AG04450 (cell line): Measurements from ENCODE around the gene TATDN2. TPM values are rescaled to one million over a fixed set of nuclear protein-coding genes. Genes with fewer than 3 reads are reported as not detected.

Experiments used
- CTCF ChIA-PET: fragments of 300-600, 350-600 bp; formaldehyde crosslinking; extraction: SDS; loops from one replicate; lab custom pipeline; 2022; ENCODE audit warnings: antibody characterized with exemption, inconsistent platforms; lab: Charles Lee
- POLR2A ChIA-PET: fragments of 350-600 bp; formaldehyde crosslinking; extraction: SDS; loops from one replicate; lab custom pipeline; 2021; ENCODE audit warnings: antibody characterized with exemption, inconsistent platforms; lab: Yijun Ruan, JAX
- DNase-seq: peaks from one replicate; pipeline ENCODE4 v3.0.0-alpha.2; 2011; ENCODE audit warnings: low read depth, low spot score
- H3K27ac ChIP-seq: one replicate; pipeline ENCODE4 v1.5.1; 2012; ENCODE audit warnings: low read depth, low read length, control low read depth
- H3K27me3 ChIP-seq: one replicate; pipeline ENCODE4 v1.6.0; 2012; ENCODE audit warnings: low read length; ENCODE audit not compliant: control insufficient read depth, insufficient read depth
- H3K4me3 ChIP-seq: 2 replicates; pipeline ENCODE4 v1.5.1; 2011; ENCODE audit warnings: mild to moderate bottlenecking, low read depth, low read length, control low read depth
- H3K9me3 ChIP-seq: 2 replicates; pipeline ENCODE4 v1.5.1; 2012; ENCODE audit warnings: low read length; ENCODE audit not compliant: control insufficient read depth, insufficient read depth
- polyA plus RNA-seq: library from polyadenylated mRNA; depleted of rRNA; stranded (reverse); fragments of >200 nt; gene quantifications from 2 replicates; pipeline ENCODE4 v1.2.3, GENCODE V29; 2011
- TF ChIP-seq, protein P1 (sequence below): IDR thresholded peaks from 2 replicates; pipeline ENCODE4 v1.5.1; 2011; ENCODE audit warnings: low read depth, low read length, control low read depth, inconsistent platforms

Gene TATDN2
- polyA plus RNA-seq, 1 experiment: 17.7 TPM

DNA sequence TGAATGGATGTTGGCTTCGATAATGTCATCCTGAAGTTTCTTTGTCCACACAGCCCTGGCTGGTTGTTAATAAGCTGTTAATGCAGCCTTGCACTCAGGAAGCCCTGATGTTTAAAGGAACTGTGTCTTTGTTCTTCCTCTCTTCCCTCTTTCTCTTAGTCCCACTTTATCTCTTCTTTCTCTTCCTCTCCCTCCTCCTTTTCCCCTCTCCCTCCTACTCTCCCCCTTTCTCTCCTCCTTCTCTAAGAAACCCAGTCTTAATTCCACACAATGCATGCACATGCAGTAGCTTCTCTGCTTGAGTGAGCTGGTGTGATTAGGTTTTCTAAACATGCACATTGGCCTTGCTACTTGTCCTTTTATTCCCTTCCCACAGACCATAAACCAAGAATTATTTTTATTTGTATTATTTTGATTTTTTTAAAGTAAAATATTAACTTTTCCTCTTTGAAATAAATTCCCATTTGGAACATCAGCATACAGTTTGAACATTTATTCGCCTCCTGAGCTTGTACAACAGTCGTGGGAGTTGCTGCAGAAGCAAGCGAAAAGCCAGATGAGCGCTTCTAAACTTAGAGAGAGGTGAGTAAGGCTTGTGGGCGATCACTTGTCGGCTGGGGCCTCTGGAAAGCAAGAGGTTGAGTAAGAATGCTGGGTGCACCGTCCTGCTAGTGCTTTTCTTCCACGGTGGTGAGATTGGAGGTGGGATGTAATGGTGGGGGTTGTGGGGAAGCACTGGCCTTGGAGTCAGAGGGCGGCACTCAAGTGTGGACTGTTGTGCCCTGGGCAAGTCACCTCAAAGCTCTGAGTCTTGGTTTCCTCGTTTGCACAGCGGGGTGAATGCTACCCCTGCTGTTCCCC, 37.2 kb downstream of the TATDN2 start:
- H3K27ac ChIP-seq: no peak overlapping the region
- POLR2A ChIA-PET: no interaction called here
- CTCF ChIA-PET: interaction anchor here (1.1 to 2.3 kb wide), 6 partner anchors 12 to 354 kb away, joined by 3 to 16 read pairs (median 6); no protein-coding TSS in a partner anchor
- TF ChIP-seq, protein P1, sequence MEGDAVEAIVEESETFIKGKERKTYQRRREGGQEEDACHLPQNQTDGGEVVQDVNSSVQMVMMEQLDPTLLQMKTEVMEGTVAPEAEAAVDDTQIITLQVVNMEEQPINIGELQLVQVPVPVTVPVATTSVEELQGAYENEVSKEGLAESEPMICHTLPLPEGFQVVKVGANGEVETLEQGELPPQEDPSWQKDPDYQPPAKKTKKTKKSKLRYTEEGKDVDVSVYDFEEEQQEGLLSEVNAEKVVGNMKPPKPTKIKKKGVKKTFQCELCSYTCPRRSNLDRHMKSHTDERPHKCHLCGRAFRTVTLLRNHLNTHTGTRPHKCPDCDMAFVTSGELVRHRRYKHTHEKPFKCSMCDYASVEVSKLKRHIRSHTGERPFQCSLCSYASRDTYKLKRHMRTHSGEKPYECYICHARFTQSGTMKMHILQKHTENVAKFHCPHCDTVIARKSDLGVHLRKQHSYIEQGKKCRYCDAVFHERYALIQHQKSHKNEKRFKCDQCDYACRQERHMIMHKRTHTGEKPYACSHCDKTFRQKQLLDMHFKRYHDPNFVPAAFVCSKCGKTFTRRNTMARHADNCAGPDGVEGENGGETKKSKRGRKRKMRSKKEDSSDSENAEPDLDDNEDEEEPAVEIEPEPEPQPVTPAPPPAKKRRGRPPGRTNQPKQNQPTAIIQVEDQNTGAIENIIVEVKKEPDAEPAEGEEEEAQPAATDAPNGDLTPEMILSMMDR: no peak
- DNase-seq: no peak
- H3K9me3 ChIP-seq: no peaks in the 10 kb centered on the region
- no peak overlapping the region for H3K4me3 ChIP-seq
- H3K27me3 ChIP-seq: no peaks in the 10 kb centered on the region

DNA sequence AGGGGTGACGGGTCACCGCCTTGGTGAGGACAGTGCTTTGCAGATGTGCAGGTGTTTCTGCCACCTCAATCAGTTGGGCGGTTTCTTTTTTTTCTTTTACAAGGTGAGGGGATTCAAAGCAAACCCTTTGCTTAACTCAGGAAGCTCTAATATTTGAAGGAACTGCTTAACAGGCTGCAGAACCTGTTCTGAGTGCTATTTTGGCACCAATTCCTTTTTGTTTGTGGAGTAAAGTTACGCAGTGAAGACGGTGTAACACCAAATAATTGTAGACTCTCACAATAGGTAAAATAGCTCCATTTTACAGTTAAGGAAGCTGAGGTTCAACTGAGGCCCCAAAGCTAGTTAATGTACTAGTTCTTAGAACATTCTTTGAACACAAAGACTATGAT, 37.9 kb downstream of the TATDN2 start:
- POLR2A ChIA-PET: no interaction called here

DNA sequence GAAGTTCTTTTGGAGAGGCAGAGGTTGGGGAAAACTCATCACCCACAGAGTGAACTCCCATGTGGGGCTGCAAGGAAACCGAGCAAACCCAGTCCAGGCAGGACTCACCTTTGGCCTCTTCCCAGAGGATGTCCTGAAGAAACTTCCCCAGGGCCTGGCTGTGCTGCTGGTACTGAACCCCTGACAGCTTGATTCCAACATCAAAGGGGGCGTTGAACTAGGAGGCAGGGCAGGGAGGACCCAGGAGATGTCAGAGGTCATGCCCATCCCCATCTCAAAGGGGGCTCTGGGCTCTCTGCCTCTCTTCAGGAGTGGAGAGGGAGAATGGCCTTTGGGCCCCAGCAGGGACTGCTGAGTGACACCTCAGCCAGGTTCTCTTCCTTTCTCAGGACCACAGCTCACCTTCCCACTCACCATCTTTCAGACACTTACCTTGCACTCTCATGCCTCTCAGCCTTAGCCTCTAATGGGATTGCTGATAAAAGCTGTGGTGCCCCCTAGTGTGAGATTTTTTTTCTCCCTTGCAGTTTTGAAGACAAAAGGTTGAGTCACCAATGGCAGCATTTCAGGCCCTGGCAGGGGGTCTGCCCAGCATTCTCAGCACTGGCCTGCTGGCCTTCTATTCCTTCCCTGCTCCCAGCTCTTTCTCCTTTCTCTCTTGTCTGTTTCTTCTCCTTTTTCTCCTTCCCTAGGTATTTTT, 38.5 kb downstream of the TATDN2 start:
- ChIA-PET CTCF (interaction anchor here (0.6 to 2.3 kb wide), 11 partner anchors 9 to 1210 kb away, joined by 3 to 16 read pairs (median 5); no protein-coding TSS in a partner anchor), POLR2A (no interaction called here)
- no peak overlapping the region for H3K4me3 ChIP-seq
- no peak overlapping the region for H3K27ac ChIP-seq
- no peaks in the 10 kb centered on the region for H3K9me3 ChIP-seq
- TF ChIP-seq, protein P1: peak; percentile 57
- no peaks in the 10 kb centered on the region for H3K27me3 ChIP-seq
- DNase-seq: peak; percentile 24

More for the DNA sequence above, 37.9 kb downstream of the TATDN2 start:
- H3K4me3 ChIP-seq: no peak overlapping the region
- DNase-seq: no peak
- CTCF ChIA-PET: interaction anchor here (0.6 to 2.3 kb wide), 9 partner anchors 10 to 1210 kb away, joined by 3 to 16 read pairs (median 5); no protein-coding TSS in a partner anchor
- H3K27me3 ChIP-seq: no peaks in the 10 kb centered on the region
- no peaks in the 10 kb centered on the region for H3K9me3 ChIP-seq
- TF ChIP-seq, protein P1: no peak
- H3K27ac ChIP-seq: no peak overlapping the region

DNA sequence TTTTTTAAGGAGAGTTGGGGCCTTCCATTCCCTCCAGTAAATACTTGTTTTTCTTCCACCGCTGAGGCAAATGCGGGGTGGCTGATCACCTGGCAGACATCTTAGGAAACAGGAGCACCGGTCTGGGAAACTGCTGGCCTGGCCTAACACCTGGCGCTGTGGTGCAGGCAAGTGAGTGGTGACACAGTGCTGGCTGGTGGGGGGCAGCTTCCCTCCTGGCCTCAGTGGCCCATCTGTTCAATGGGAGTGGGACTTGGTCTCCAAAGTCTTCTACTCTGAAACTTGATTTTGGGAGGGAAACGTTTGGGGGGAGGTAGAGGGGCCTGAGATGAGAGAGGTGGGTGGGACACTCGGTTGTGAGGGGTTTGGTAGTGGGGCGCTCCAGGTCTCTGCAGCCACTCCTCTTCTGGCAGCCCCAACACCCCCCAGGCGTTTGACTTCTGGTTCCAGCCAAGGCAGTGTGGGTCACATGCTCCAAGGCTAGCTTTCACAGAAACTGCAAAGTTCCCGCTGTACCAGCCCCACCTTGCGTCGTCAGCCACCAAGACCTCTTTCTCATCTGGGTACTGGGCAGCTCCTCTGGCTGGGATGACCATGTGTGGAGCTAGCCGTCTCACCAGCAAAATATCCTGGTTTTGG, 39.8 kb downstream of the TATDN2 start:
- POLR2A ChIA-PET: no interaction called here
- no peak for DNase-seq
- CTCF ChIA-PET: interaction anchor here (0.6 to 2.0 kb wide), 8 partner anchors 14 to 450 kb away, joined by 3 to 8 read pairs (median 4); no protein-coding TSS in a partner anchor

More for the DNA sequence above, 39.8 kb downstream of the TATDN2 start:
- H3K9me3 ChIP-seq: no peaks in the 10 kb centered on the region
- H3K4me3 ChIP-seq: no peak overlapping the region
- no peaks in the 10 kb centered on the region for H3K27me3 ChIP-seq
- no peak overlapping the region for H3K27ac ChIP-seq
- TF ChIP-seq, protein P1: no peak
